Muscle layer of colon (tissue), 2 donors: ENCODE results near the gene ELFN2.

Source experiments
- H3K27ac ChIP-seq: one replicate; pipeline ENCODE4 v1.7.0; 2013; ENCODE audit warnings: low read depth, mild to moderate bottlenecking, low read length, moderate library complexity
- H3K27me3 ChIP-seq, 2 donors: one replicate each; pipeline ENCODE4 v1.7.0; 2013; ENCODE audit warnings: low read length in 2 of 2, mild to moderate bottlenecking in 2 of 2; ENCODE audit not compliant: insufficient read depth in 2 of 2, control insufficient read depth in 1 of 2
- H3K36me3 ChIP-seq: one replicate; pipeline ENCODE4 v1.7.0; 2013; ENCODE audit warnings: mild to moderate bottlenecking, low read length; ENCODE audit not compliant: insufficient read depth
- H3K4me1 ChIP-seq: one replicate; pipeline ENCODE4 v1.7.0; 2013; ENCODE audit warnings: mild to moderate bottlenecking, low read length; ENCODE audit not compliant: insufficient read depth
- H3K4me3 ChIP-seq, 2 donors: one replicate each; pipeline ENCODE4 v1.7.0; 2013; ENCODE audit warnings: low read length in 2 of 2, low read depth in 1 of 2, mild to moderate bottlenecking in 1 of 2, moderate library complexity in 1 of 2
- H3K9ac ChIP-seq: one replicate; pipeline ENCODE4 v1.7.0; 2013; ENCODE audit warnings: low read length
- H3K9me3 ChIP-seq: one replicate; pipeline ENCODE4 v1.7.0; 2013; ENCODE audit warnings: mild to moderate bottlenecking, low read length
- donor health status: abdominal sarcoma.
- donor health status: Adenocarcinoma of cecum.

The ELFN2 gene

GRCh38 chr22:37349043-37349814, 78.0 kb downstream of the ELFN2 start:
- Histone ChIP-seq H3K27ac (no peak overlapping the region), H3K27me3 (peaks cover 0 to 4% of the 10 kb centered on the region in 2 donors), H3K36me3 (no peaks in the 10 kb centered on the region), H3K4me1 (peaks cover 8% of the 10 kb centered on the region), H3K9ac (no peak overlapping the region), H3K9me3 (no peaks in the 10 kb centered on the region), H3K4me3 (no peak overlapping the region)

GRCh38 chr22:37346505-37346895, 80.8 kb downstream of the ELFN2 start:
- Histone ChIP-seq H3K27me3 (peaks cover 0 to 14% of the 10 kb centered on the region in 2 donors), H3K9ac (no peak overlapping the region), H3K27ac (no peak overlapping the region), H3K36me3 (no peaks in the 10 kb centered on the region), H3K4me3 (no peak overlapping the region), H3K9me3 (no peaks in the 10 kb centered on the region), H3K4me1 (peaks cover 8% of the 10 kb centered on the region)

- H3K36me3 ChIP-seq = no peaks in the 10 kb centered on the region
- peaks cover 8% of the 10 kb centered on the region for H3K4me1 ChIP-seq
- H3K9ac ChIP-seq = no peak overlapping the region
- no peak overlapping the region for H3K4me3 ChIP-seq
- H3K27ac ChIP-seq = no peak overlapping the region
- H3K9me3 ChIP-seq = no peaks in the 10 kb centered on the region
- H3K27me3 ChIP-seq = peaks cover 0 to 14% of the 10 kb centered on the region in 2 donors
Measured at GRCh38 chr22:37345863-37346504, 81.3 kb downstream of the ELFN2 start.

- H3K9me3 ChIP-seq = no peaks in the 10 kb centered on the region
- no peak overlapping the region for H3K9ac ChIP-seq
- H3K27ac ChIP-seq = no peak overlapping the region
- H3K4me3 ChIP-seq = no peak overlapping the region
- H3K4me1 ChIP-seq = peaks cover 8% of the 10 kb centered on the region
- no peaks in the 10 kb centered on the region for H3K36me3 ChIP-seq
- H3K27me3 ChIP-seq = peaks cover 0 to 19% of the 10 kb centered on the region in 2 donors
Measured at GRCh38 chr22:37344735-37345449, 82.4 kb downstream of the ELFN2 start.

GRCh38 chr22:37343863-37344734, 83.2 kb downstream of the ELFN2 start:
- no peak overlapping the region for H3K9ac ChIP-seq
- H3K4me3 ChIP-seq = no peak overlapping the region
- H3K4me1 ChIP-seq = peaks cover 8% of the 10 kb centered on the region
- peaks cover 0 to 20% of the 10 kb centered on the region in 2 donors for H3K27me3 ChIP-seq
- no peak overlapping the region for H3K27ac ChIP-seq
- H3K9me3 ChIP-seq = no peaks in the 10 kb centered on the region
- no peaks in the 10 kb centered on the region for H3K36me3 ChIP-seq

- Histone ChIP-seq H3K9me3 (no peaks in the 10 kb centered on the region), H3K4me1 (peaks cover 8% of the 10 kb centered on the region), H3K27ac (no peak overlapping the region), H3K9ac (no peak overlapping the region), H3K4me3 (no peak overlapping the region), H3K36me3 (no peaks in the 10 kb centered on the region), H3K27me3 (peaks cover 0 to 24% of the 10 kb centered on the region in 2 donors)
Measured at GRCh38 chr22:37343348-37343747, 83.9 kb downstream of the ELFN2 start.

GRCh38 chr22:37342065-37342464, 85.2 kb downstream of the ELFN2 start:
- Histone ChIP-seq H3K27me3 (peaks cover 0 to 24% of the 10 kb centered on the region in 2 donors), H3K36me3 (no peaks in the 10 kb centered on the region), H3K27ac (no peak overlapping the region), H3K4me3 (no peak overlapping the region), H3K9me3 (no peaks in the 10 kb centered on the region), H3K9ac (no peak overlapping the region), H3K4me1 (peaks cover 8% of the 10 kb centered on the region)

GRCh38 chr22:37340331-37341262, 86.7 kb downstream of the ELFN2 start:
- no peaks in the 10 kb centered on the region for H3K9me3 ChIP-seq
- H3K4me1 ChIP-seq = no peaks in the 10 kb centered on the region
- H3K9ac ChIP-seq = no peak overlapping the region
- H3K36me3 ChIP-seq = no peaks in the 10 kb centered on the region
- H3K27me3 ChIP-seq = peaks cover 0 to 32% of the 10 kb centered on the region in 2 donors
- no peak overlapping the region for H3K4me3 ChIP-seq
- no peak overlapping the region for H3K27ac ChIP-seq

GRCh38 chr22:37338539-37339246, 88.6 kb downstream of the ELFN2 start:
- peaks cover 10 to 46% of the 10 kb centered on the region in 2 donors for H3K27me3 ChIP-seq
- no peak overlapping the region for H3K27ac ChIP-seq

More at GRCh38 chr22:37338539-37339246, 88.6 kb downstream of the ELFN2 start:
- no peaks in the 10 kb centered on the region for H3K9me3 ChIP-seq
- H3K36me3 ChIP-seq = no peaks in the 10 kb centered on the region
- H3K4me3 ChIP-seq = no peak overlapping the region
- no peak overlapping the region for H3K9ac ChIP-seq
- no peaks in the 10 kb centered on the region for H3K4me1 ChIP-seq
